GM12878 (cell line): ENCODE measurements around the gene HDDC2. TPM values are rescaled to one million over a fixed set of nuclear protein-coding genes. Genes with fewer than 3 reads are reported as not detected.

Source experiments
- ATAC-seq: fragments of 200-7000 bp; cut with Tn5 transposase; 3 replicates; pipeline ENCODE4 v1.9.1; 2020; ENCODE audit warnings: mild to moderate bottlenecking, moderate library complexity
- BruUV-seq: library from RNA; stranded (reverse); fragments of 400-500 nt; replicated peaks from 2 replicates; lab custom pipeline; 2021; lab: Mats Ljungman, UMichigan
- CTCF ChIA-PET: fragments of 300-600 bp; sonication (Branson Sonifier 250); formaldehyde crosslinking; extraction: SDS; loops from one replicate; lab custom pipeline; 2021; ENCODE audit warnings: inconsistent platforms; lab: Yijun Ruan, JAX
- POLR2A ChIA-PET: fragments of 350-600 bp; formaldehyde crosslinking; extraction: SDS; loops from one replicate; lab custom pipeline; 2021; ENCODE audit warnings: inconsistent platforms; lab: Charles Lee
- RAD21 ChIA-PET: fragments of 300-600 bp; sonication (Branson Sonifier 250); formaldehyde crosslinking; loops from one replicate; lab custom pipeline; 2023; ENCODE audit warnings: antibody characterized with exemption; ENCODE audit not compliant: unreplicated experiment; lab: Charles Lee
- SMC1A ChIA-PET: fragments of 300-600 bp; sonication (Branson Sonifier 250); formaldehyde crosslinking; loops from one replicate; lab custom pipeline; 2023; ENCODE audit not compliant: unreplicated experiment, uncharacterized antibody; lab: Charles Lee
- DNase-seq: peaks from one replicate; pipeline ENCODE4 v3.0.0-alpha.2; 2011; ENCODE audit warnings: low read depth, low spot score
- FAIRE-seq: peaks from 3 replicates; lab custom pipeline; 2011; peaks lifted over from hg19 to GRCh38; lab: Jason Lieb, UNC
- H2AFZ ChIP-seq: 2 replicates; pipeline ENCODE4 v1.6.0; 2011; ENCODE audit warnings: low read depth, low read length, control low read depth; ENCODE audit not compliant: control insufficient read depth
- H3K27ac ChIP-seq: 2 replicates; pipeline ENCODE4 v1.5.1; 2011; ENCODE audit warnings: control low read depth; ENCODE audit not compliant: control insufficient read depth, insufficient read depth
- H3K27me3 ChIP-seq, 2 experiments: replicated peaks in 1 of 2; 2 replicates each; pipeline versions ENCODE4 v1.6.0 to v1.6.1; 2011; ENCODE audit warnings: low read length in 1 of 2; ENCODE audit not compliant: control insufficient read depth in 2 of 2, insufficient read depth in 2 of 2
- H3K36me3 ChIP-seq, 2 experiments: 2 replicates each; pipeline ENCODE4 v1.5.1; 2011; ENCODE audit warnings: low read length in 1 of 2; ENCODE audit not compliant: control insufficient read depth in 2 of 2, insufficient read depth in 2 of 2
- H3K4me1 ChIP-seq: 2 replicates; pipeline ENCODE4 v1.6.1; 2011; ENCODE audit warnings: mild to moderate bottlenecking, low read length, moderate library complexity, mixed read lengths; ENCODE audit not compliant: control insufficient read depth, insufficient read depth
- H3K4me2 ChIP-seq: 2 replicates; pipeline ENCODE4 v1.6.0; 2011; ENCODE audit warnings: control low read depth; ENCODE audit not compliant: control insufficient read depth, insufficient read depth
- H3K4me3 ChIP-seq: fragments of 200-600 bp; sonication (generic); 2 replicates; pipeline ENCODE4 v1.5.1; 2016
- H3K79me2 ChIP-seq: 2 replicates; pipeline ENCODE4 v1.6.0; 2011; ENCODE audit warnings: low read length; ENCODE audit not compliant: control insufficient read depth, insufficient read depth
- H3K9ac ChIP-seq: 2 replicates; pipeline ENCODE4 v1.8.0; 2011; ENCODE audit warnings: low read length, control low read depth, mixed read lengths; ENCODE audit not compliant: control insufficient read depth, insufficient read depth
- H3K9me3 ChIP-seq: replicated peaks from 3 replicates; pipeline ENCODE4 v1.5.1; 2011; ENCODE audit warnings: mild to moderate bottlenecking, low read length; ENCODE audit not compliant: control insufficient read depth, insufficient read depth
- H4K20me1 ChIP-seq: 2 replicates; pipeline ENCODE4 v1.6.0; 2011; ENCODE audit not compliant: control insufficient read depth, insufficient read depth
- ASH2L ChIP-seq: fragments of 300-600, 200-600 bp; sonication (generic); IDR thresholded peaks from 2 replicates; pipeline ENCODE4 v1.6.1; 2017; ENCODE audit warnings: low read depth, mild to moderate bottlenecking, borderline replicate concordance
- ATF2 ChIP-seq: IDR thresholded peaks from 2 replicates; pipeline ENCODE4 v1.6.1; 2012; ENCODE audit warnings: low read length, inconsistent platforms
- BCL11A ChIP-seq: IDR thresholded peaks from 2 replicates; pipeline ENCODE4 v1.6.1; 2011; ENCODE audit warnings: low read depth, low read length
- BMI1 ChIP-seq: fragments of 450-650 bp; IDR thresholded peaks from 2 replicates; pipeline ENCODE4 v1.6.1; 2016; ENCODE audit warnings: mild to moderate bottlenecking, moderate library complexity, borderline replicate concordance
- CBFB ChIP-seq: IDR thresholded peaks from 2 replicates; pipeline ENCODE4 v1.6.1; 2016; ENCODE audit warnings: antibody characterized with exemption, low read depth
- CREM ChIP-seq: IDR thresholded peaks from 2 replicates; pipeline ENCODE4 v1.6.1; 2014; ENCODE audit warnings: antibody characterized with exemption, low read depth
- ELK1 ChIP-seq: IDR thresholded peaks from 2 replicates; pipeline ENCODE4 v1.6.1; 2012; ENCODE audit warnings: low read depth, low read length, improper control_type of control experiment
- HDAC6 ChIP-seq: fragments of 200-600 bp; sonication (generic); IDR thresholded peaks from one replicate; pipeline ENCODE4 v1.8.0; 2017; ENCODE audit warnings: antibody characterized with exemption; ENCODE audit not compliant: unreplicated experiment
- IKZF1 ChIP-seq: fragments of 450-650 bp; conservative IDR thresholded peaks from 2 replicates; pipeline ENCODE4 v1.6.1; 2017; ENCODE audit warnings: antibody characterized with exemption, mild to moderate bottlenecking
- JUNB ChIP-seq: IDR thresholded peaks from 2 replicates; pipeline ENCODE4 v1.6.1; 2016; ENCODE audit warnings: antibody characterized with exemption, mild to moderate bottlenecking
- MTA2 ChIP-seq: fragments of 450-650 bp; IDR thresholded peaks from 2 replicates; pipeline ENCODE4 v1.6.1; 2016; ENCODE audit warnings: low read depth, mild to moderate bottlenecking, moderate library complexity
- NFIC ChIP-seq: IDR thresholded peaks from 2 replicates; pipeline ENCODE4 v1.6.1; 2012; ENCODE audit warnings: low read depth, mild to moderate bottlenecking, inconsistent platforms, low read length, moderate library complexity
- NR2F1 ChIP-seq: fragments of 450-650 bp; conservative IDR thresholded peaks from 2 replicates; pipeline ENCODE4 v1.6.1; 2017; ENCODE audit warnings: mild to moderate bottlenecking
- PAX8 ChIP-seq: fragments of 450-650 bp; IDR thresholded peaks from 2 replicates; pipeline ENCODE4 v1.6.1; 2017; ENCODE audit warnings: mild to moderate bottlenecking, moderate library complexity
- PBX3 ChIP-seq: IDR thresholded peaks from 2 replicates; pipeline ENCODE4 v1.6.1; 2011; ENCODE audit warnings: mild to moderate bottlenecking, low read depth, low read length, moderate library complexity; ENCODE audit not compliant: insufficient replicate concordance
- SPI1 ChIP-seq: IDR thresholded peaks from 2 replicates; pipeline ENCODE4 v1.6.1; 2011; ENCODE audit warnings: low read depth, mild to moderate bottlenecking, low read length, moderate library complexity, borderline replicate concordance; ENCODE audit not compliant: insufficient read depth
- SUPT20H ChIP-seq: IDR thresholded peaks from 2 replicates; pipeline ENCODE4 v1.6.1; 2011; ENCODE audit warnings: low read depth, mild to moderate bottlenecking, low read length, moderate library complexity, borderline replicate concordance; ENCODE audit not compliant: control insufficient read depth
- WGBS: methylation state at CpG from one replicate; pipeline ENCODE4 v1.1.6; 2016; ENCODE audit warnings: low lambda C conversion rate; ENCODE audit not compliant: insufficient replicate concordance, insufficient coverage; ENCODE audit errors: missing lambda C conversion rate; 5-methylcytosine and 5-hydroxymethylcytosine counted together
- in situ Hi-C: fragments of 300-500 bp; cut with MboI; formaldehyde crosslinking; loops from 9 replicates; pipeline ENCODE4 v1.14.3; 2018; ENCODE audit warnings: mixed read lengths
- intact Hi-C: fragments of 100-400 bp; cut with micrococcal nuclease; formaldehyde crosslinking; loops from one replicate; pipeline ENCODE4 v1.14.2; 2022; ENCODE audit not compliant: unreplicated experiment
- polyA plus RNA-seq, 11 experiments: library from polyadenylated mRNA; depleted of rRNA in 4 of 11; unstranded in 6 of 11; stranded (reverse) in 5 of 11; fragments of >200 nt; fragmentation: Nextera tagmentation in 4 of 11; fragmentation: Illumina TruSeq in 1 of 11; extraction: Ambion mirVana in 4 of 11; extraction: Trizol in 1 of 11; gene quantifications; 1 replicate in 1 of 11; 2 replicates in 10 of 11; pipeline versions ENCODE4 v1.2.1 to v1.2.3, GENCODE V29; 2011 to 2016; ENCODE audit warnings: inconsistent platforms in 2 of 11, missing spikeins in 2 of 11, low read depth in 1 of 11
- total RNA-seq, 4 experiments: library from RNA; depleted of rRNA in 3 of 4; stranded (reverse); fragments of >200 nt in 3 of 4; fragmentation: Illumina TruSeq in 1 of 4; extraction: Trizol in 1 of 4; gene quantifications; 2 replicates each; pipeline versions ENCODE4 v1.2.1 to v1.2.3, GENCODE V29; 2013 to 2021

The HDDC2 gene
- total and polyA plus RNA-seq, 10 of the 15 experiments (the other 5 are each of a cell fraction or from before 2014, with no cell fraction given): 54.5 to 148 (median 92.7) TPM

DNA sequence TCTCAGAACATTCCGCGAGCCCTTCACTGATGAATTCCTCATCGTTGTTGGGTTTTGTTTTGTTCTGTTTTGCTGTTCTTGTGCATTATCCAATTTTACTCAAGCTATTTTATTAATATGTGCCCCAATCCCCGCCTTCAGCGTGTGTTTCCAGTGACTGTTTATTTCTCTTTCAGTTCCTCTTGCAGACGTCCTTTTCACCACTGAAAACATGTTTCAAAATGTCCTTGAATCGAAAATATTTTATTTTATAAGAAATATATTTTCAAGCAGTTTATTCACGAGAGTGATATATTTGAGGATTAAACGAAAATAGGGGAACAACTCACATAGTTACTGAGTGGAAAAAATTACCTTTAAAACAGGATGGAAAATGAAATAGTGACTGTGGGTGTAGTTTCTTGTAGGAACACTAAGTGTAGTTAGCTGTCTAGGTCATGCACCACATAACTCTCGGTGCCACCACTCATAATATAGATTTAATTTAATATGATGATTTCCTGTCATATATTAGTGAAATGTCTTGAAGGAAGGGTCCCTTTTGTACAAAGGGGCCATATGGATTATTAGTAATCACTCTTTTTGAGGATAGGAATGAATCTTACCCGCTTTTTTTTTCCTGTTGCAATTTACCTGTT lies 45.3 kb upstream of the HDDC2 start:
- Histone ChIP-seq H2AFZ (peak overlapping the region; percentile 88), H3K27ac (peak overlapping the region; percentile 55; the same call in 1 of the 2 replicates), H4K20me1 (no peaks in the 10 kb centered on the region)
- 31% methylated on average over 11 of the region's 11 CpGs for WGBS
- peak; percentile 89 for ATAC-seq
- no TSS peak for BruUV-seq
- TF ChIP-seq PBX3 (no peak), ELK1 (no peak), SPI1 (peak; percentile 89), JUNB (0 out of 2 replicates have a peak, but pooled peaks have one; percentile 10), BMI1 (peak; percentile 35; the same call in 1 of the 2 replicates), PAX8 (no peak), SUPT20H (no peak), HDAC6 (no peak), MTA2 (peak; percentile 30; the same call in 1 of the 2 replicates), NFIC (peak; percentile 34; the same call in 1 of the 2 replicates), CBFB (no peak), CREM (no peak), IKZF1 (no peak), BCL11A (no peak), NR2F1 (no peak), ATF2 (no peak), ASH2L (no peak)
- TF ChIP-seq, all 136 proteins: peak for 5
- ChIA-PET CTCF (interaction anchor here (1.7 kb wide), 1 partner anchor 407 kb away, joined by 7 read pairs; no protein-coding TSS in a partner anchor), SMC1A (interaction anchor here (1.1 to 1.6 kb wide), 4 partner anchors 20 to 406 kb away, joined by 3 to 5 read pairs (median 3); no protein-coding TSS in a partner anchor), RAD21 (interaction anchor here (1.2 kb wide), 2 partner anchors 34 to 446 kb away, joined by 3 to 4 read pairs; no protein-coding TSS in a partner anchor), POLR2A (no interaction called here)
- in situ Hi-C loops (no loop called here), intact Hi-C loops (no loop called here)
- peaks cover 10% of the 10 kb centered on the region for H3K4me1 ChIP-seq
- H3K79me2 ChIP-seq: no peaks in the 10 kb centered on the region
- FAIRE-seq (no peak), DNase-seq (peak; percentile 24)
- peak overlapping the region; percentile 46 for H3K4me2 ChIP-seq
- H3K27me3 ChIP-seq: no peaks in the 10 kb centered on the region
- no peaks in the 10 kb centered on the region for H3K9me3 ChIP-seq
- H3K9ac ChIP-seq: no peak overlapping the region
- peak overlapping the region; percentile 57 for H3K4me3 ChIP-seq
- H3K36me3 ChIP-seq: no peaks in the 10 kb centered on the region
